Spinal cord (tissue), 10 donors: ENCODE measurements around the gene NMT1. TPM values are rescaled to one million over a fixed set of nuclear protein-coding genes. Genes with fewer than 3 reads are reported as not detected.

Experiments used
- DNase-seq, 6 donors: peaks; one replicate each; pipeline versions ENCODE4 v3.0.0 to v3.0.0-alpha.2; 2013 to 2015; ENCODE audit warnings: low spot score in 6 of 6, low read depth in 4 of 6
- H3K27ac ChIP-seq: one replicate; pipeline ENCODE4 v1.5.1; 2013; ENCODE audit warnings: low read depth, low read length, control low read depth
- H3K27me3 ChIP-seq: one replicate; pipeline ENCODE4 v1.6.1; 2013; ENCODE audit warnings: low read length; ENCODE audit not compliant: control insufficient read depth, insufficient read depth
- H3K36me3 ChIP-seq: one replicate; pipeline ENCODE4 v1.6.1; 2013; ENCODE audit warnings: low read length; ENCODE audit not compliant: control insufficient read depth, insufficient read depth
- H3K4me1 ChIP-seq: one replicate; pipeline ENCODE4 v1.6.1; 2013; ENCODE audit warnings: low read length; ENCODE audit not compliant: control insufficient read depth, insufficient read depth
- H3K4me3 ChIP-seq: one replicate; pipeline ENCODE4 v1.5.1; 2013; ENCODE audit warnings: low read depth, low read length, control low read depth
- H3K9me3 ChIP-seq: one replicate; pipeline ENCODE4 v1.6.1; 2013; ENCODE audit warnings: low read length; ENCODE audit not compliant: control insufficient read depth, insufficient read depth
- WGBS: methylation state at CpG from one replicate; pipeline ENCODE4 v1.1.5; 2013; ENCODE audit warnings: missing lambda C conversion rate; ENCODE audit not compliant: insufficient coverage; 5-methylcytosine and 5-hydroxymethylcytosine counted together
- polyA plus RNA-seq, 2 donors: library from polyadenylated mRNA; unstranded; fragments of 120-200 nt; gene quantifications; one replicate each; pipeline ENCODE4 v1.2.1, GENCODE V29; 2013; ENCODE audit not compliant: insufficient read length in 2 of 2
- total RNA-seq, 2 donors: library from RNA; depleted of rRNA in 1 of 2; stranded (reverse); fragments of 120-200 nt in 1 of 2; fragments of >200 nt in 1 of 2; gene quantifications; one replicate each; pipeline versions ENCODE4 v1.2.3 to v1.2.4, GENCODE V29; 2013 to 2014
- donor health status: healthy.

NMT1 gene
- total and polyA plus RNA-seq, 4 donors, result 51.6 to 77.9 (median 60.5) TPM

GRCh38 chr17:45021607-45022287, 39.4 kb upstream of the NMT1 start:
- H3K4me1 ChIP-seq, result peaks cover 52% of the 10 kb centered on the region
- peaks cover 36% of the 10 kb centered on the region for H3K36me3 ChIP-seq
- H3K27ac ChIP-seq, result peak overlapping the region; percentile 3
- DNase-seq, result peak in 2 of 6 donors; percentile 83 to 87
- no peaks in the 10 kb centered on the region for H3K9me3 ChIP-seq
- H3K4me3 ChIP-seq, result peak overlapping the region; percentile 46
- WGBS, result 5% methylated on average over 57 of the region's 57 CpGs
- peaks cover 5% of the 10 kb centered on the region for H3K27me3 ChIP-seq

- Histone ChIP-seq H3K36me3 (peaks cover 39% of the 10 kb centered on the region), H3K4me3 (no peak overlapping the region), H3K27ac (peak overlapping the region; percentile 10)
Measured at GRCh38 chr17:45022288-45022648, 38.8 kb upstream of the NMT1 start.

GRCh38 chr17:45022655-45023339, 38.3 kb upstream of the NMT1 start:
- H3K9me3 ChIP-seq, result no peaks in the 10 kb centered on the region
- DNase-seq, result peak in 2 of 6 donors; percentile 67 to 72
- peaks cover 50% of the 10 kb centered on the region for H3K4me1 ChIP-seq
- 76% methylated on average over 7 of the region's 13 CpGs for WGBS
- H3K4me3 ChIP-seq, result no peak overlapping the region
- H3K27me3 ChIP-seq, result peaks cover 5% of the 10 kb centered on the region
- peaks cover 45% of the 10 kb centered on the region for H3K36me3 ChIP-seq
- H3K27ac ChIP-seq, result peak overlapping the region; percentile 10

More at GRCh38 chr17:45022288-45022648, 38.8 kb upstream of the NMT1 start:
- DNase-seq, result no peak
- WGBS, result 63% methylated on average over 5 of the region's 8 CpGs
- no peaks in the 10 kb centered on the region for H3K9me3 ChIP-seq
- peaks cover 5% of the 10 kb centered on the region for H3K27me3 ChIP-seq
- H3K4me1 ChIP-seq, result peaks cover 52% of the 10 kb centered on the region

- WGBS, result 86% methylated on average over 7 of the region's 7 CpGs
- Histone ChIP-seq H3K36me3 (peaks cover 76% of the 10 kb centered on the region), H3K9me3 (no peaks in the 10 kb centered on the region), H3K27ac (no peak overlapping the region), H3K4me3 (no peak overlapping the region), H3K27me3 (no peaks in the 10 kb centered on the region), H3K4me1 (peaks cover 3% of the 10 kb centered on the region)
- no peak for DNase-seq
Measured at GRCh38 chr17:45029096-45029495, 32.0 kb upstream of the NMT1 start.

GRCh38 chr17:45029758-45030423, 31.2 kb upstream of the NMT1 start:
- WGBS, result 92% methylated on average over 15 of the region's 17 CpGs
- Histone ChIP-seq H3K36me3 (peaks cover 76% of the 10 kb centered on the region), H3K27me3 (no peaks in the 10 kb centered on the region), H3K4me3 (no peak overlapping the region), H3K27ac (no peak overlapping the region), H3K4me1 (peaks cover 3% of the 10 kb centered on the region), H3K9me3 (no peaks in the 10 kb centered on the region)
- no peak for DNase-seq

- WGBS, result 100% methylated on average over 3 of the region's 6 CpGs
- H3K9me3 ChIP-seq, result no peaks in the 10 kb centered on the region
- H3K27ac ChIP-seq, result no peak overlapping the region
- H3K4me1 ChIP-seq, result peaks cover 4% of the 10 kb centered on the region
- no peak overlapping the region for H3K4me3 ChIP-seq
- no peak for DNase-seq
- H3K27me3 ChIP-seq, result no peaks in the 10 kb centered on the region
- H3K36me3 ChIP-seq, result peaks cover 84% of the 10 kb centered on the region
Measured at GRCh38 chr17:45030733-45031132, 30.4 kb upstream of the NMT1 start.

- 81% methylated on average over 11 of the region's 14 CpGs for WGBS
- DNase-seq, result no peak
- no peak overlapping the region for H3K4me3 ChIP-seq
- peaks cover 84% of the 10 kb centered on the region for H3K36me3 ChIP-seq
- H3K9me3 ChIP-seq, result no peaks in the 10 kb centered on the region
- no peak overlapping the region for H3K27ac ChIP-seq
- H3K27me3 ChIP-seq, result no peaks in the 10 kb centered on the region
- H3K4me1 ChIP-seq, result peaks cover 8% of the 10 kb centered on the region
Measured at GRCh38 chr17:45031231-45032173, 29.6 kb upstream of the NMT1 start.

GRCh38 chr17:45032174-45032541, 29.0 kb upstream of the NMT1 start:
- no peak for DNase-seq
- H3K4me3 ChIP-seq, result no peak overlapping the region
- H3K4me1 ChIP-seq, result peaks cover 13% of the 10 kb centered on the region
- 91% methylated on average over 7 of the region's 9 CpGs for WGBS
- no peak overlapping the region for H3K27ac ChIP-seq
- H3K9me3 ChIP-seq, result no peaks in the 10 kb centered on the region
- no peaks in the 10 kb centered on the region for H3K27me3 ChIP-seq
- H3K36me3 ChIP-seq, result peaks cover 78% of the 10 kb centered on the region

- Histone ChIP-seq H3K4me3 (no peak overlapping the region), H3K36me3 (peaks cover 67% of the 10 kb centered on the region), H3K4me1 (peaks cover 27% of the 10 kb centered on the region), H3K27ac (no peak overlapping the region), H3K9me3 (no peaks in the 10 kb centered on the region), H3K27me3 (no peaks in the 10 kb centered on the region)
- WGBS, result 97% methylated on average over 14 of the region's 14 CpGs
- no peak for DNase-seq
Measured at GRCh38 chr17:45034599-45034998, 26.5 kb upstream of the NMT1 start.
